ENCODE measurements around the gene METTL25B. TPM values are rescaled to one million over a fixed set of nuclear protein-coding genes. Genes with fewer than 3 reads are reported as not detected.

METTL25B gene
- total RNA-seq, 1 experiment from 2014 or later: 52.7 TPM

GRCh38 chr1:156703336-156703735 lies 24.9 kb upstream of the METTL25B start:
- no peak overlapping the region for H3K4me3 Mint-ChIP-seq (ENCODE audit: low read depth, unreplicated experiment)
- intact Hi-C loops (cut with micrococcal nuclease; ENCODE audit: unreplicated experiment): no loop called here
- TF ChIP-seq CTCF (IDR thresholded peaks at IDR 0.05; ENCODE audit: unreplicated experiment): no peak
- H3K4me1 Mint-ChIP-seq (ENCODE audit: low read depth, unreplicated experiment): peaks cover 23% of the 10 kb centered on the region
- peaks cover 13% of the 10 kb centered on the region for H3K27me3 Mint-ChIP-seq (ENCODE audit: unreplicated experiment)
- H3K9me3 Mint-ChIP-seq (ENCODE audit: low read depth, unreplicated experiment): no peaks in the 10 kb centered on the region
- DNase-seq: no peak
- peaks cover 28% of the 10 kb centered on the region for H3K36me3 Mint-ChIP-seq (ENCODE audit: insufficient read depth, unreplicated experiment)
- CTCF ChIA-PET: interaction anchor here (3.3 kb wide), 1 partner anchor 13 kb away, joined by 35 read pairs; no protein-coding TSS in a partner anchor
- no TSS peak for BruUV-seq (replicated peaks)
- no peak overlapping the region for H3K27ac Mint-ChIP-seq (ENCODE audit: unreplicated experiment)

- intact Hi-C loops (cut with micrococcal nuclease; ENCODE audit: unreplicated experiment): no loop called here
- no peak for TF ChIP-seq CTCF (IDR thresholded peaks at IDR 0.05; ENCODE audit: unreplicated experiment)
- no TSS peak for BruUV-seq (replicated peaks)
- Mint-ChIP-seq H3K4me1 (ENCODE audit: low read depth, unreplicated experiment) (peaks cover 27% of the 10 kb centered on the region), H3K27me3 (ENCODE audit: unreplicated experiment) (peaks cover 13% of the 10 kb centered on the region), H3K27ac (ENCODE audit: unreplicated experiment) (no peak overlapping the region), H3K9me3 (ENCODE audit: low read depth, unreplicated experiment) (no peaks in the 10 kb centered on the region), H3K36me3 (ENCODE audit: insufficient read depth, unreplicated experiment) (peaks cover 26% of the 10 kb centered on the region), H3K4me3 (ENCODE audit: low read depth, unreplicated experiment) (no peak overlapping the region)
- CTCF ChIA-PET: interaction anchor here (7.1 kb wide), 1 partner anchor 12 kb away, joined by 130 read pairs; no protein-coding TSS in a partner anchor
- no peak for DNase-seq
Observed at GRCh38 chr1:156703741-156704140, 24.5 kb upstream of the METTL25B start.

GRCh38 chr1:156704166-156704711 lies 24.0 kb upstream of the METTL25B start:
- no peak for DNase-seq
- H3K27me3 Mint-ChIP-seq (ENCODE audit: unreplicated experiment): peaks cover 13% of the 10 kb centered on the region
- peaks cover 31% of the 10 kb centered on the region for H3K4me1 Mint-ChIP-seq (ENCODE audit: low read depth, unreplicated experiment)
- H3K4me3 Mint-ChIP-seq (ENCODE audit: low read depth, unreplicated experiment): peak overlapping the region; percentile 67
- H3K27ac Mint-ChIP-seq (ENCODE audit: unreplicated experiment): peak overlapping the region; percentile 66
- no peaks in the 10 kb centered on the region for H3K9me3 Mint-ChIP-seq (ENCODE audit: low read depth, unreplicated experiment)
- TF ChIP-seq CTCF (IDR thresholded peaks at IDR 0.05; ENCODE audit: unreplicated experiment): no peak
- peaks cover 23% of the 10 kb centered on the region for H3K36me3 Mint-ChIP-seq (ENCODE audit: insufficient read depth, unreplicated experiment)
- intact Hi-C loops (cut with micrococcal nuclease; ENCODE audit: unreplicated experiment): no loop called here
- CTCF ChIA-PET: interaction anchor here (1.7 to 7.1 kb wide), 3 partner anchors 12 to 21 kb away, joined by 4 to 130 read pairs (median 6); no protein-coding TSS in a partner anchor
- BruUV-seq (replicated peaks): no TSS peak

DNA sequence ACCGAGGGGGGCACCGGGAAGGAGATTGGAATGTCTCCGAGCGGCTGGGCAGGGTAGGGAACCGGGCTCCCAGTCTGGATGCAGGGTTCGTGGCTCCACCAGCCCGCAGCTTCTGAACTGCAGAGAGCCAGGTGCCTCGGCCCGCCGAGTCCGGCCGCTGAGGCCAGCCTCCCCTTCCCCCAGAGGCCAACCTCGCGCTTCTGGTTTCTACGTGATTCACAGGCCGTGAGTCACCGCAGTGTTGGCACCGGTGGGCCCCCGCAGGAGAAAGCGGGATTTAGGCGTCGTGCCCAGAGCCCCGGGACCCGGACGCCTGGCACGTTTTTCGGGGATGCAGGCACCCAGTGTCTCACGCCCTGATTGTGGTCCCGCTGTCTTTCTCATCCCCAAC lies 23.3 kb upstream of the METTL25B start:
- CTCF ChIA-PET: interaction anchor here (1.3 to 7.1 kb wide), 5 partner anchors 13 to 155 kb away, joined by 3 to 130 read pairs (median 6); no protein-coding TSS in a partner anchor
- peak; percentile 85 for DNase-seq
- peaks cover 37% of the 10 kb centered on the region for H3K4me1 Mint-ChIP-seq (ENCODE audit: low read depth, unreplicated experiment)
- H3K9me3 Mint-ChIP-seq (ENCODE audit: low read depth, unreplicated experiment): no peaks in the 10 kb centered on the region
- H3K36me3 Mint-ChIP-seq (ENCODE audit: insufficient read depth, unreplicated experiment): peaks cover 23% of the 10 kb centered on the region
- intact Hi-C loops (cut with micrococcal nuclease; ENCODE audit: unreplicated experiment): loop anchor here (1.0 kb wide), 1 partner anchor 16 kb away; no protein-coding TSS in a partner anchor
- BruUV-seq (replicated peaks): TSS peak; percentile 52
- H3K4me3 Mint-ChIP-seq (ENCODE audit: low read depth, unreplicated experiment): peak overlapping the region; percentile 67
- H3K27me3 Mint-ChIP-seq (ENCODE audit: unreplicated experiment): peaks cover 13% of the 10 kb centered on the region
- H3K27ac Mint-ChIP-seq (ENCODE audit: unreplicated experiment): peak overlapping the region; percentile 66
- no peak for TF ChIP-seq CTCF (IDR thresholded peaks at IDR 0.05; ENCODE audit: unreplicated experiment)

Measured in Calu3 (cell line).